K562 (cell line): Measurements from ENCODE around the gene RSAD1. TPM values are rescaled to one million over a fixed set of nuclear protein-coding genes. Genes with fewer than 3 reads are reported as not detected.

Source experiments
- ATAC-seq: fragments of 200-7000 bp; cut with Tn5 transposase; 3 replicates; pipeline ENCODE4 v1.9.1; 2020; ENCODE audit warnings: moderate library complexity
- BruUV-seq: library from RNA; stranded (reverse); fragments of 400-500 nt; replicated peaks from 2 replicates; lab custom pipeline; 2021; lab: Mats Ljungman, UMichigan
- CTCF ChIA-PET: fragments of 300-600 bp; formaldehyde crosslinking; extraction: SDS; loops from one replicate; lab custom pipeline; 2021; ENCODE audit warnings: low intra/inter-chr PET ratio; lab: Yijun Ruan, JAX
- POLR2A ChIA-PET: fragments of 300-600, 350-650 bp; sonication (Branson Sonifier 250); formaldehyde crosslinking; extraction: SDS; loops from one replicate; lab custom pipeline; 2021; ENCODE audit warnings: antibody characterized with exemption, inconsistent platforms; lab: Yijun Ruan, JAX
- DNase-seq, 4 experiments: peaks; one replicate each; pipeline versions ENCODE4 v3.0.0 to v3.0.0-alpha.2; 2011 to 2018; ENCODE audit warnings: low spot score in 3 of 4, mixed read lengths in 3 of 4; ENCODE audit errors: extremely low read depth in 1 of 4
- FAIRE-seq: peaks from 2 replicates; lab custom pipeline; 2011; peaks lifted over from hg19 to GRCh38; lab: Jason Lieb, UNC
- H2AFZ ChIP-seq: 2 replicates; pipeline ENCODE4 v1.6.0; 2011; ENCODE audit warnings: low read depth, low read length, control low read depth, inconsistent platforms
- H3K27ac ChIP-seq: fragments of 200-600 bp; 3 replicates; pipeline ENCODE4 v1.8.0; 2011; ENCODE audit warnings: low read depth, mild to moderate bottlenecking, control low read depth, inconsistent platforms, low read length, moderate library complexity, mixed read lengths; ENCODE audit errors: extremely low read depth
- H3K27me3 ChIP-seq, 2 experiments: fragments of 300-600 bp in 1 of 2; 2 replicates in 1 of 2; 3 replicates in 1 of 2; pipeline versions ENCODE4 v1.6.0 to v1.8.0; 2011; ENCODE audit warnings: inconsistent platforms in 2 of 2, low read length in 2 of 2, mild to moderate bottlenecking in 1 of 2, mixed read lengths in 1 of 2, moderate library complexity in 1 of 2; ENCODE audit not compliant: control insufficient read depth in 2 of 2, insufficient read depth in 2 of 2
- H3K36me3 ChIP-seq: fragments of 300-600 bp; 3 replicates; pipeline ENCODE4 v1.8.0; 2011; ENCODE audit warnings: mild to moderate bottlenecking, low read length, inconsistent platforms; ENCODE audit not compliant: control insufficient read depth, insufficient read depth
- H3K4me1 ChIP-seq, 2 experiments: fragments of 200-600 bp in 1 of 2; replicated peaks in 1 of 2; 2 replicates in 1 of 2; 3 replicates in 1 of 2; pipeline versions ENCODE4 v1.5.1 to v1.8.0; 2011; ENCODE audit warnings: inconsistent platforms in 2 of 2, low read length in 2 of 2, mild to moderate bottlenecking in 1 of 2, mixed read lengths in 1 of 2, moderate library complexity in 1 of 2; ENCODE audit not compliant: control insufficient read depth in 2 of 2, insufficient read depth in 2 of 2
- H3K4me2 ChIP-seq: 2 replicates; pipeline ENCODE4 v1.6.1; 2011; ENCODE audit warnings: low read length, control low read depth, inconsistent platforms, mixed read lengths; ENCODE audit not compliant: insufficient read depth
- H3K4me3 ChIP-seq: fragments of 200-600 bp; sonication (generic), shearing (Covaris generic); 2 replicates; pipeline ENCODE4 v1.5.1; 2016; ENCODE audit warnings: control low read depth, inconsistent platforms
- H3K79me2 ChIP-seq: fragments of 200-600 bp; 3 replicates; pipeline ENCODE4 v1.8.0; 2011; ENCODE audit warnings: low read length, inconsistent platforms; ENCODE audit not compliant: control insufficient read depth, insufficient read depth
- H3K9ac ChIP-seq, 2 experiments: 2 replicates each; pipeline versions ENCODE4 v1.6.0 to v1.6.1; 2011; ENCODE audit warnings: low read depth in 2 of 2, low read length in 2 of 2, control low read depth in 1 of 2, inconsistent platforms in 1 of 2, mild to moderate bottlenecking in 1 of 2, mixed read lengths in 1 of 2; ENCODE audit not compliant: insufficient read depth in 1 of 2
- H3K9me1 ChIP-seq: one replicate; pipeline ENCODE4 v1.6.0; 2011; ENCODE audit warnings: inconsistent platforms, mild to moderate bottlenecking, low read length, moderate library complexity; ENCODE audit not compliant: control insufficient read depth, insufficient read depth
- H3K9me3 ChIP-seq: replicated peaks from 2 replicates; pipeline ENCODE4 v1.5.1; 2011; ENCODE audit warnings: low read depth, low read length, inconsistent platforms; ENCODE audit not compliant: control insufficient read depth, insufficient read depth
- H4K20me1 ChIP-seq: replicated peaks from 2 replicates; pipeline ENCODE4 v1.6.1; 2011; ENCODE audit warnings: low read length, inconsistent platforms, mixed read lengths; ENCODE audit not compliant: control insufficient read depth, insufficient read depth
- CCAR2 ChIP-seq: fragments of 200-400 bp; formaldehyde crosslinking; IDR thresholded peaks from 2 replicates; pipeline ENCODE4 v1.6.1; 2017; ENCODE audit warnings: mild to moderate bottlenecking, low read depth, low read length
- COPS2 ChIP-seq: fragments of 450-650 bp; conservative IDR thresholded peaks from 2 replicates; pipeline ENCODE4 v1.6.1; 2016; ENCODE audit warnings: mild to moderate bottlenecking, moderate library complexity
- CREBBP ChIP-seq: IDR thresholded peaks from one replicate; pipeline ENCODE4 v1.6.1; 2012; ENCODE audit warnings: low read depth, mild to moderate bottlenecking, control low read depth, inconsistent platforms, low read length
- DDX20 ChIP-seq: fragments of 450-650 bp; IDR thresholded peaks from 2 replicates; pipeline ENCODE4 v1.6.1; 2016; ENCODE audit warnings: missing genetic modification characterization, low read depth, mild to moderate bottlenecking, missing compliant biosample characterization, moderate library complexity
- FOXM1 ChIP-seq, 2 experiments: fragments of 450-650 bp in 1 of 2; sonication (generic) in 1 of 2; formaldehyde crosslinking in 1 of 2; IDR thresholded peaks; 2 replicates each; pipeline versions ENCODE4 v1.6.1 to v1.9.0; 2017 to 2022; ENCODE audit warnings: low read depth in 2 of 2, mild to moderate bottlenecking in 2 of 2, missing genetic modification reagents in 1 of 2, moderate library complexity in 1 of 2
- HDAC2 ChIP-seq: fragments of 450-650 bp; IDR thresholded peaks from 2 replicates; pipeline ENCODE4 v1.6.1; 2016; ENCODE audit warnings: mild to moderate bottlenecking
- HIVEP1 ChIP-seq: fragments of 250-450 bp; sonication (Bioruptor Pico); IDR thresholded peaks from 2 replicates; pipeline ENCODE4 v1.4.0; 2020; ENCODE audit warnings: mild to moderate bottlenecking
- KLF13 ChIP-seq: fragments of 450-650 bp; IDR thresholded peaks from 2 replicates; pipeline ENCODE4 v1.6.1; 2016; ENCODE audit warnings: missing genetic modification characterization, low read depth, mild to moderate bottlenecking, missing compliant biosample characterization, moderate library complexity, borderline replicate concordance
- MAFG ChIP-seq: fragments of 450-650 bp; conservative IDR thresholded peaks from 2 replicates; pipeline ENCODE4 v1.6.1; 2016; ENCODE audit warnings: missing genetic modification characterization, missing compliant biosample characterization
- PRMT5 ChIP-seq: sonication (generic); formaldehyde crosslinking; IDR thresholded peaks from 2 replicates; pipeline ENCODE4 v1.5.0; 2020; ENCODE audit warnings: missing genetic modification reagents
- SAFB ChIP-seq: fragments of 200-400 bp; formaldehyde crosslinking; IDR thresholded peaks from 2 replicates; pipeline ENCODE4 v1.6.1; 2017; ENCODE audit warnings: low read depth, low read length, borderline replicate concordance
- SMC3 ChIP-seq: conservative IDR thresholded peaks from 2 replicates; pipeline ENCODE4 v1.6.1; 2011; ENCODE audit warnings: low read depth, low read length, improper control_type of control experiment; ENCODE audit not compliant: insufficient read depth
- SNIP1 ChIP-seq: fragments of 450-650 bp; IDR thresholded peaks from 2 replicates; pipeline ENCODE4 v1.7.1; 2017; ENCODE audit warnings: low read depth, mild to moderate bottlenecking
- SREBF2 ChIP-seq: sonication (generic); formaldehyde crosslinking; IDR thresholded peaks from 2 replicates; pipeline ENCODE4 v1.4.0; 2020; ENCODE audit warnings: mild to moderate bottlenecking, missing genetic modification reagents
- SRSF9 ChIP-seq: fragments of 200-400 bp; formaldehyde crosslinking; IDR thresholded peaks from 2 replicates; pipeline ENCODE4 v1.6.1; 2017; ENCODE audit warnings: low read depth, low read length, borderline replicate concordance
- ZNF134 ChIP-seq: fragments of 250-450 bp; sonication (Bioruptor Pico); conservative IDR thresholded peaks from 2 replicates; pipeline ENCODE4 v1.4.0; 2020
- ZNF311 ChIP-seq: fragments of 250-450 bp; sonication (Bioruptor Pico); IDR thresholded peaks from 2 replicates; pipeline ENCODE4 v1.4.0; 2020; ENCODE audit warnings: mild to moderate bottlenecking, moderate library complexity
- WGBS: fragments of 100-300 bp; shearing (Covaris generic); methylation state at CpG from one replicate; pipeline ENCODE4 v1.1.6; 2016; ENCODE audit warnings: low coverage, mixed read lengths; ENCODE audit not compliant: insufficient coverage; ENCODE audit errors: missing lambda C conversion rate; 5-methylcytosine and 5-hydroxymethylcytosine counted together
- in situ Hi-C: fragments of 300-500 bp; cut with MboI; formaldehyde crosslinking; loops from 4 replicates; pipeline ENCODE4 v1.15.0; 2018; ENCODE audit warnings: inconsistent platforms, mixed read lengths
- intact Hi-C: fragments of 100-400 bp; cut with micrococcal nuclease; formaldehyde crosslinking; loops from 2 replicates; pipeline ENCODE4 v1.14.2; 2022
- polyA plus RNA-seq, 8 experiments: library from polyadenylated mRNA; depleted of rRNA in 4 of 8; stranded (reverse) in 5 of 8; unstranded in 3 of 8; fragments of >200 nt; fragmentation: Nextera tagmentation in 2 of 8; fragmentation: Illumina TruSeq in 1 of 8; extraction: Ambion mirVana in 2 of 8; extraction: Trizol in 1 of 8; gene quantifications; 2 replicates each; pipeline versions ENCODE4 v1.2.1 to v1.2.3, GENCODE V29; 2011 to 2014; ENCODE audit warnings: inconsistent platforms in 1 of 8, missing spikeins in 1 of 8
- total RNA-seq, 7 experiments: library from RNA; depleted of rRNA in 6 of 7; stranded (reverse); fragments of >200 nt in 6 of 7; fragmentation: Illumina TruSeq in 2 of 7; extraction: Trizol in 2 of 7; gene quantifications; 2 replicates each; pipeline versions ENCODE4 v1.2.1 to v1.2.3, GENCODE V29; 2011 to 2021; ENCODE audit warnings: low replicate concordance in 1 of 7
- TF ChIP-seq, protein P1 (sequence below), 2 experiments: fragments of 450-650 bp in 1 of 2; sonication (generic) in 1 of 2; formaldehyde crosslinking in 1 of 2; IDR thresholded peaks in 1 of 2; conservative IDR thresholded peaks in 1 of 2; 2 replicates each; pipeline versions ENCODE4 v1.6.1 to v1.8.1; 2016 to 2023; ENCODE audit warnings: mild to moderate bottlenecking in 2 of 2, moderate library complexity in 2 of 2, inconsistent platforms in 1 of 2, missing genetic modification reagents in 1 of 2
- TF ChIP-seq, protein P2 (sequence below): fragments of 250-450 bp; sonication (Bioruptor Pico); IDR thresholded peaks from 2 replicates; pipeline ENCODE4 v1.9.0; 2021; ENCODE audit warnings: mild to moderate bottlenecking

The RSAD1 gene
- total and polyA plus RNA-seq, 9 of the 15 experiments (the other 6 are each of a cell fraction or from before 2014, with no cell fraction given), result 4.5 to 42.5 (median 26.8) TPM

DNA sequence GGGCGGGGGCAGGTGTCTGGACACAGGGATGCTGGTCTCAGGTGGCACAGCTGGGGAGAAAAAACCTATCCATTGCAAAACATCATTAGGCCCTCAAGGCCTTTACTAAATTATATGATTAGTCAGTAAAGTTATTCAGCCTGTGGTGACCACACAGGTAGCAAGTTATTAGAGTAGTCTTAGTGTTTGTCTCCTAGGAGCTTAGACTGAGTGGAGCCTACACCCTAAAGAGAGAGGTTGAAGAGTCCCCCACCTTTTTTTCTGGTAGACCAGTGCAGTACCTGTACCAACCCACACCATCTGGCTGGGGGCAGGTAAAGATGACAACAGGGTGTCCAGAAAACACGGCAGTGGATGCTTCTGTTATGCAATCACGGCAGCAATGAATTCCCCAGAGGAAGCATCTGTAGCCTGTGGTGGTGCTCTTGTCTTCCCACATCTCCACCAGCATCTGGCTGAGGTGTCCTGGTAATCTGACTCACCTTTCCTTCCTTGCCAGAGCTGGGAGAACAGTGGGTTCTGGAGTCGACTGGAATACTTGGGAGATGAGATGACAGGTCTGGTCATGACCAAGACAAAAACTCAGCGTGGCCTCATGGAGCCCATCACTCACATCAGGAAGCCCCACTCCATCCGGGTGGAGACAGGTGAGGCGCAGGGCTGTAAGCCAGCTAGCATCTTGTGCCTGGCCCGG lies 40.6 kb downstream of the RSAD1 start:
- ChIA-PET CTCF (no interaction called here), POLR2A (no interaction called here)

DNA sequence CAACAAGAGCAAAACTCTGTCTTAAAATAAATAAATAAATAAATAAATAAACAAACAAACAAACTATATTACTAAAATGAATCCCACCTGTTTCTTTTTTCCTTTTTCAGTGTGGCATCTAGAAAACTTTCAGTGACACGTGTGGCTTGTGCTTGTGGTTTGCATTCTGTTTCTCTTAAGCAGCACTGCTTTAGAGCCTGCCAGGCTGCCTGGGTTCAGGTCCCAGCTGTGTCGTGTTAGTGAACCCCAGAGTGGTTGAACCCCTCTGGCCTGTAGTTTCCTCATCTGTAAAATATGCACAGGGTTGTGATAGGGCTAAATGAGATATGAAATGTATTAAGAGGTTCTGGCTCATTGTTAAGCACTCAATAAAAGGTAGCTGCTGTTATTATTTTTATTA lies 41.8 kb downstream of the RSAD1 start:
- ATAC-seq (no peak), FAIRE-seq (no peak), DNase-seq (no peak)
- Histone ChIP-seq H2AFZ (no peak overlapping the region), H4K20me1 (no peaks in the 10 kb centered on the region), H3K27me3 (peaks cover 6 to 51% of the 10 kb centered on the region in 2 experiments; a peak in 2 of 5 replicates), H3K4me1 (no peaks in the 10 kb centered on the region), H3K9me3 (no peaks in the 10 kb centered on the region), H3K4me3 (no peak overlapping the region), H3K36me3 (no peaks in the 10 kb centered on the region), H3K27ac (no peak overlapping the region), H3K9ac (no peak overlapping the region), H3K9me1 (no peaks in the 10 kb centered on the region), H3K4me2 (no peak overlapping the region), H3K79me2 (no peaks in the 10 kb centered on the region)
- in situ Hi-C loops, result no loop called here
- whole genome bisulfite sequencing, result 11% methylated on average over 2 of the region's 2 CpGs
- CTCF ChIA-PET, result no interaction called here
- intact Hi-C loops, result no loop called here
- no TSS peak for BruUV-seq
- POLR2A ChIA-PET, result interaction anchor here (0.9 kb wide), 1 partner anchor 16 kb away, joined by 3 read pairs; no protein-coding TSS in a partner anchor
- TF ChIP-seq, protein P1, sequence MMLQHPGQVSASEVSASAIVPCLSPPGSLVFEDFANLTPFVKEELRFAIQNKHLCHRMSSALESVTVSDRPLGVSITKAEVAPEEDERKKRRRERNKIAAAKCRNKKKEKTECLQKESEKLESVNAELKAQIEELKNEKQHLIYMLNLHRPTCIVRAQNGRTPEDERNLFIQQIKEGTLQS (IDR thresholded peaks at IDR 0.05), result no peak
- TF ChIP-seq, protein P1 (CRISPR knock-in tag; conservative IDR thresholded peaks at IDR 0.05), result no peak
- TF ChIP-seq, protein P2, sequence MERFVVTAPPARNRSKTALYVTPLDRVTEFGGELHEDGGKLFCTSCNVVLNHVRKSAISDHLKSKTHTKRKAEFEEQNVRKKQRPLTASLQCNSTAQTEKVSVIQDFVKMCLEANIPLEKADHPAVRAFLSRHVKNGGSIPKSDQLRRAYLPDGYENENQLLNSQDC (CRISPR knock-in tag), result no peak
- TF ChIP-seq DDX20 (tag) (no peak), SAFB (no peak), HDAC2 (no peak), ZNF311 (no peak), SRSF9 (no peak), PRMT5 (CRISPR knock-in tag) (no peak), SREBF2 (CRISPR knock-in tag) (no peak), SMC3 (no peak), ZNF134 (CRISPR knock-in tag) (no peak), SNIP1 (no peak), MAFG (tag) (no peak)

More for the DNA sequence above, 40.6 kb downstream of the RSAD1 start:
- no peak overlapping the region for H3K9ac ChIP-seq
- H3K36me3 ChIP-seq, result no peaks in the 10 kb centered on the region
- no TSS peak for BruUV-seq
- TF ChIP-seq FOXM1 (IDR thresholded peaks at IDR 0.05; ENCODE audit: low read depth) (no peak), FOXM1 (CRISPR knock-in tag; IDR thresholded peaks at IDR 0.05; ENCODE audit: low read depth) (no peak), KLF13 (tag) (no peak), CCAR2 (no peak), CREBBP (no peak), COPS2 (no peak), HIVEP1 (CRISPR knock-in tag) (no peak)
- no peak for FAIRE-seq
- no peaks in the 10 kb centered on the region for H3K4me1 ChIP-seq
- no peaks in the 10 kb centered on the region for H3K79me2 ChIP-seq
- DNase-seq, result no peak
- no peaks in the 10 kb centered on the region for H4K20me1 ChIP-seq
- intact Hi-C loops (no loop called here), in situ Hi-C loops (no loop called here)
- H3K9me3 ChIP-seq, result no peaks in the 10 kb centered on the region
- no peak for ATAC-seq
- H2AFZ ChIP-seq, result no peak overlapping the region
- H3K9me1 ChIP-seq, result no peaks in the 10 kb centered on the region
- H3K4me2 ChIP-seq, result no peak overlapping the region
- H3K27ac ChIP-seq, result no peak overlapping the region
- peaks cover 6 to 42% of the 10 kb centered on the region in 2 experiments; a peak in 3 of 5 replicates for H3K27me3 ChIP-seq
- WGBS, result 11% methylated on average over 7 of the region's 8 CpGs
- H3K4me3 ChIP-seq, result no peak overlapping the region
